Measurements from ENCODE around the gene REC8. TPM values are rescaled to one million over a fixed set of nuclear protein-coding genes. Genes with fewer than 3 reads are reported as not detected.
A peak's percentile ranks its signal among the peaks of the same experiment; 100 is the strongest.

The REC8 gene
- total and polyA plus RNA-seq, 10 of the 15 experiments (the other 5 are each of a cell fraction or from before 2014, with no cell fraction given): 4.2 to 76.9 (median 29.1) TPM

GRCh38 chr14:24141097-24141880 lies 30.6 kb upstream of the REC8 start, which contains the start of gene EMC9 (continued):
- peak; percentile 81 for TF ChIP-seq IRF3 (IDR thresholded peaks at IDR 0.05)
- 0 out of 2 replicates have a peak, but pooled peaks have one; percentile 37 for TF ChIP-seq TCF12 (IDR thresholded peaks at IDR 0.05; ENCODE audit: low read depth, low read length)
- TF ChIP-seq NKRF (conservative IDR thresholded peaks at IDR 0.05): peak; percentile 82
- peak; percentile 66; the same call in 1 of the 2 replicates for TF ChIP-seq MXI1 (IDR thresholded peaks at IDR 0.05; ENCODE audit: low read depth, low read length)
- TF ChIP-seq CHD2 (IDR thresholded peaks at IDR 0.05; ENCODE audit: borderline replicate concordance, low read depth, low read length): peak; percentile 85; the same call in 1 of the 2 replicates
- TF ChIP-seq RB1 (IDR thresholded peaks at IDR 0.05; ENCODE audit: borderline replicate concordance): peak; percentile 48; the same call in 1 of the 2 replicates
- TF ChIP-seq RFX5 (IDR thresholded peaks at IDR 0.05; ENCODE audit: low read depth, low read length): peak; percentile 88
- TF ChIP-seq FOXK2 (IDR thresholded peaks at IDR 0.05): peak; percentile 52; the same call in 1 of the 2 replicates
- no peak for TF ChIP-seq IRF4 (IDR thresholded peaks at IDR 0.05; ENCODE audit: low read depth, low read length)
- peak; percentile 72 for TF ChIP-seq GATAD2B (conservative IDR thresholded peaks at IDR 0.05; ENCODE audit: low read depth)
- peak; percentile 38; the same call in 1 of the 2 replicates for TF ChIP-seq NRF1 (conservative IDR thresholded peaks at IDR 0.05; ENCODE audit: low read depth, low read length)
- TF ChIP-seq POLR2AphosphoS5 (IDR thresholded peaks at IDR 0.05; ENCODE audit: low read length): peak; percentile 90
- no peak for TF ChIP-seq E2F8 (IDR thresholded peaks at IDR 0.05; ENCODE audit: low read depth, partially characterized antibody)
- peak in 1 of 2 experiments; percentile 58; a peak in 2 of 4 replicates for TF ChIP-seq EP300 (IDR thresholded peaks at IDR 0.05; ENCODE audit: borderline replicate concordance in 1 of 2, control insufficient read depth in 1 of 2, low read depth in 2 of 2, low read length in 2 of 2)
- peak; percentile 48; the same call in 1 of the 2 replicates for TF ChIP-seq CBFB (IDR thresholded peaks at IDR 0.05; ENCODE audit: low read depth)
- TF ChIP-seq NBN (IDR thresholded peaks at IDR 0.05): peak; percentile 55; the same call in 1 of the 2 replicates
- TF ChIP-seq ESRRA (IDR thresholded peaks at IDR 0.05; ENCODE audit: low read length): no peak
- TF ChIP-seq SMARCA5 (IDR thresholded peaks at IDR 0.05): peak; percentile 84; the same call in 1 of the 2 replicates
- no peak for TF ChIP-seq NFIC (IDR thresholded peaks at IDR 0.05; ENCODE audit: low read depth, low read length)
- TF ChIP-seq MTA2 (IDR thresholded peaks at IDR 0.05; ENCODE audit: low read depth): 0 out of 2 replicates have a peak, but pooled peaks have one; percentile 29
- TF ChIP-seq NR2F1 (conservative IDR thresholded peaks at IDR 0.05): peak; percentile 54; the same call in 1 of the 2 replicates
- TF ChIP-seq SUZ12 (IDR thresholded peaks at IDR 0.05; ENCODE audit: unreplicated experiment): no peak
- TF ChIP-seq POU2F2 (IDR thresholded peaks at IDR 0.05; ENCODE audit: borderline replicate concordance, low read depth, low read length): no peak; the same call in 1 of the 3 replicates
- TF ChIP-seq EGR1 (IDR thresholded peaks at IDR 0.05; ENCODE audit: borderline replicate concordance in 1 of 2, low read depth in 2 of 2, low read length in 2 of 2): peak in 1 of 2 experiments; percentile 81; a peak in 1 of 3 replicates
- no peak for TF ChIP-seq MYB (IDR thresholded peaks at IDR 0.05; ENCODE audit: borderline replicate concordance, low read depth, low read length)
- peak; percentile 94 for TF ChIP-seq POLR2A (IDR thresholded peaks at IDR 0.05; ENCODE audit: low read depth, low read length)
